ENCODE measurements around the gene NPAS3. TPM values are rescaled to one million over a fixed set of nuclear protein-coding genes. Genes with fewer than 3 reads are reported as not detected.

Gene NPAS3
- total RNA-seq, 1 donor from 2014 or later: 2.4 TPM

DNA sequence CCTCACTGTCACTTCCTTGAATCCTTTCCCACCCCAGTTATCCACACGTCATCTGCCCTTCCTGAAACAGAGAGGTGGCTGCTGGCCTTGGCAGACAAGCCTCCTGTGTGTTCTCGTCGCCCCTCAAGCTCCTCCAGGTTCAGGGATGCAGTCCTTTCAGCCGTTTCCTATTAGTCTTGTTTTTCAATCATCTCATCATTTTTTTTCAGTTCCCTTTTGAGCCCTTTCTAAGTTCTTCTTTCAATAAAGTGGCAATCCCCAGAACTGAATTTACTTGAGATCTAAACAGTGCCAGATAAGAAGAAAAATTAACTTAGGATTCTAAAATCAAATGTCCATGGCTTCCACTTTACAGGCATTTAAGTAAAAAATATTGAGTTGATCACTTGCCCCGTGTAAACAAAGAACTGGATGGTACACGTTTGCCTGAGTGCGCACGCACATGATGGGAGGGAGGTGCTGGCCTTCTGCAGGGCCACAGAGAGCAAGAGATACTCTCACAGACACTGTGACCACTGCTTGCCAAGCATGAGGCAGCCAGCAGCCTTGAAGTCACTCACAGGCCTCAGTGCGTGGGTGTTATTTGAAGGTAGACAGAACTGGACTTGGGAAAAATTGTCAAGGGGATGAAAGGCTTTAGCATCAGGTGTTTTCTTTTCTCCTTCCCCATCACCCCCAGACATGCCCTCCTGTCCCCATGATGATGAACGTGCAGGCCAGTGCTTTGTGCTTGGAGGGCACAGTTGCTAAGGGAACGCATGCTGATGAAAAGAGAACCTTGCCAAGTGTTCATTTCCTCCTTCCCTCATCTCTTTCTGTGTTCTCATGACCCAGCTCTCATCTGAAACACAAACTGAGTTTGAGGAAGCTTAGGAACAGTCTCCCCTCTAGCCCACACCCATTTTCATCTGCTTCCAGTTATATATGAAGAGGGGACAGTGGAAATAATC, 603.9 kb downstream of the NPAS3 start:
- H3K36me3 Mint-ChIP-seq (ENCODE audit: unreplicated experiment): no peaks in the 10 kb centered on the region
- TF ChIP-seq, protein P1, sequence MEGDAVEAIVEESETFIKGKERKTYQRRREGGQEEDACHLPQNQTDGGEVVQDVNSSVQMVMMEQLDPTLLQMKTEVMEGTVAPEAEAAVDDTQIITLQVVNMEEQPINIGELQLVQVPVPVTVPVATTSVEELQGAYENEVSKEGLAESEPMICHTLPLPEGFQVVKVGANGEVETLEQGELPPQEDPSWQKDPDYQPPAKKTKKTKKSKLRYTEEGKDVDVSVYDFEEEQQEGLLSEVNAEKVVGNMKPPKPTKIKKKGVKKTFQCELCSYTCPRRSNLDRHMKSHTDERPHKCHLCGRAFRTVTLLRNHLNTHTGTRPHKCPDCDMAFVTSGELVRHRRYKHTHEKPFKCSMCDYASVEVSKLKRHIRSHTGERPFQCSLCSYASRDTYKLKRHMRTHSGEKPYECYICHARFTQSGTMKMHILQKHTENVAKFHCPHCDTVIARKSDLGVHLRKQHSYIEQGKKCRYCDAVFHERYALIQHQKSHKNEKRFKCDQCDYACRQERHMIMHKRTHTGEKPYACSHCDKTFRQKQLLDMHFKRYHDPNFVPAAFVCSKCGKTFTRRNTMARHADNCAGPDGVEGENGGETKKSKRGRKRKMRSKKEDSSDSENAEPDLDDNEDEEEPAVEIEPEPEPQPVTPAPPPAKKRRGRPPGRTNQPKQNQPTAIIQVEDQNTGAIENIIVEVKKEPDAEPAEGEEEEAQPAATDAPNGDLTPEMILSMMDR (IDR thresholded peaks at IDR 0.05; ENCODE audit: partially characterized antibody, unreplicated experiment): no peak
- no peak overlapping the region for H3K4me3 Mint-ChIP-seq (ENCODE audit: unreplicated experiment)
- no peaks in the 10 kb centered on the region for H3K9me3 Mint-ChIP-seq (ENCODE audit: unreplicated experiment)
- no peak for DNase-seq
- peaks cover 2% of the 10 kb centered on the region for H3K27me3 Mint-ChIP-seq (ENCODE audit: unreplicated experiment)
- peaks cover 3% of the 10 kb centered on the region for H3K4me1 Mint-ChIP-seq (ENCODE audit: low read depth, unreplicated experiment)
- no peak overlapping the region for H3K27ac Mint-ChIP-seq (ENCODE audit: unreplicated experiment)

- H3K27me3 Mint-ChIP-seq (ENCODE audit: unreplicated experiment): peaks cover 2% of the 10 kb centered on the region
- no peak overlapping the region for H3K27ac Mint-ChIP-seq (ENCODE audit: unreplicated experiment)
- H3K36me3 Mint-ChIP-seq (ENCODE audit: unreplicated experiment): no peaks in the 10 kb centered on the region
- no peak for DNase-seq
- TF ChIP-seq, protein P1 (IDR thresholded peaks at IDR 0.05; ENCODE audit: partially characterized antibody, unreplicated experiment): no peak
- no peaks in the 10 kb centered on the region for H3K4me1 Mint-ChIP-seq (ENCODE audit: low read depth, unreplicated experiment)
- H3K4me3 Mint-ChIP-seq (ENCODE audit: unreplicated experiment): no peak overlapping the region
- H3K9me3 Mint-ChIP-seq (ENCODE audit: unreplicated experiment): no peaks in the 10 kb centered on the region
These were observed 607.0 kb downstream of the NPAS3 start for GRCh38 chr14:33545696-33546095.

DNA sequence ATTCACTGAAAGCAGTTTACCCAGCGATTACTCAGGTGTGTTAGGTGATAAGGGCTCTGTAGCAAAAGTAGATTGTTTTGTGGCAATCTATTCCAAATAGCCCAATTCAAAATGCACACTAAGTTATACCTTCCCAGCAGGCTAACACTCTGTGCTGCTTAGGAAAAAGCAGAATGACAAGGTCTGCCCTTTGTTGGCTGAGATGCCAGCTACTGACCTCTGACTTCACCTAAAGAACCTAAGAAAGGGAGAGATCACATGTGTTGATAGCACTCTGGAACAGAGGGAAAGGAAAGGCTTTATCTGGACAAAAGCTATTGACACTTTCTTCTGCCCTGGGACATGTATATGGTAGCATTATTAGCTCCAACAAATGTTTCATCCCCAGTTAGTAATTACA, 609.9 kb downstream of the NPAS3 start:
- DNase-seq: no peak
- Mint-ChIP-seq H3K9me3 (ENCODE audit: unreplicated experiment) (no peaks in the 10 kb centered on the region), H3K4me3 (ENCODE audit: unreplicated experiment) (no peak overlapping the region), H3K36me3 (ENCODE audit: unreplicated experiment) (no peaks in the 10 kb centered on the region), H3K4me1 (ENCODE audit: low read depth, unreplicated experiment) (peaks cover 6% of the 10 kb centered on the region), H3K27ac (ENCODE audit: unreplicated experiment) (no peak overlapping the region), H3K27me3 (ENCODE audit: unreplicated experiment) (no peaks in the 10 kb centered on the region)
- TF ChIP-seq, protein P1 (IDR thresholded peaks at IDR 0.05; ENCODE audit: partially characterized antibody, unreplicated experiment): no peak

DNA sequence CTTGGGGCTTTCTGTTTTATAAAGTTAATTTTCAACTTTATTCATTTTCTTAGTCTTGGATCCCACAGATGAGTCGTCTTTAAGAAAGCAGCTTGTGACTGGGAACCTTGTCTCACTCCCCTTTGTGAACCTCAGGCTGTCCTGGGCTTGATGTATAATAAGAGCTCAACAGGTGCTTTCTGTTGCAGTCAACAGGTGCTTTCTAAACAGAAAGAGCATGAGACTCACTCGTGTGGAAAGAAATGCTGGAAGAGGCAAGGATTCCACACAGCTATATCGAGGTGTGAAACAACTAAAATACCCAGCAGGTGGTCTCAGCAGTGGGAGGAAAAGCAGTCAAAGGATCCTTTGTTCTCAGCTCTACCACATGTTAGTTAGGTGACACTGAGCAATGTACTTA, 613.3 kb downstream of the NPAS3 start:
- Mint-ChIP-seq H3K4me1 (ENCODE audit: low read depth, unreplicated experiment) (peaks cover 6% of the 10 kb centered on the region), H3K27ac (ENCODE audit: unreplicated experiment) (no peak overlapping the region), H3K9me3 (ENCODE audit: unreplicated experiment) (no peaks in the 10 kb centered on the region), H3K4me3 (ENCODE audit: unreplicated experiment) (no peak overlapping the region), H3K27me3 (ENCODE audit: unreplicated experiment) (no peaks in the 10 kb centered on the region), H3K36me3 (ENCODE audit: unreplicated experiment) (no peaks in the 10 kb centered on the region)
- TF ChIP-seq, protein P1 (IDR thresholded peaks at IDR 0.05; ENCODE audit: partially characterized antibody, unreplicated experiment): no peak
- DNase-seq: no peak

- TF ChIP-seq, protein P1 (IDR thresholded peaks at IDR 0.05; ENCODE audit: partially characterized antibody, unreplicated experiment): no peak
- H3K9me3 Mint-ChIP-seq (ENCODE audit: unreplicated experiment): no peaks in the 10 kb centered on the region
- H3K4me1 Mint-ChIP-seq (ENCODE audit: low read depth, unreplicated experiment): peaks cover 6% of the 10 kb centered on the region
- H3K27ac Mint-ChIP-seq (ENCODE audit: unreplicated experiment): no peak overlapping the region
- DNase-seq: no peak
- no peaks in the 10 kb centered on the region for H3K27me3 Mint-ChIP-seq (ENCODE audit: unreplicated experiment)
- H3K36me3 Mint-ChIP-seq (ENCODE audit: unreplicated experiment): no peaks in the 10 kb centered on the region
- no peak overlapping the region for H3K4me3 Mint-ChIP-seq (ENCODE audit: unreplicated experiment)
These were observed 615.1 kb downstream of the NPAS3 start for GRCh38 chr14:33553706-33554278.

All from glutamatergic neuron (in vitro differentiated cells).